HCT116 (cell line): ENCODE measurements around the gene CDC42SE2. TPM values are rescaled to one million over a fixed set of nuclear protein-coding genes. Genes with fewer than 3 reads are reported as not detected.

Experiments
- ATAC-seq: fragments of 200-7000 bp; cut with Tn5 transposase; 2 replicates; pipeline ENCODE4 v1.9.1; 2020; ENCODE audit warnings: mild to moderate bottlenecking, moderate library complexity
- BruUV-seq: library from RNA; stranded (reverse); fragments of 400-500 nt; replicated peaks from 2 replicates; lab custom pipeline; 2021; lab: Mats Ljungman, UMichigan
- CTCF ChIA-PET: fragments of 300-600 bp; sonication (Branson Sonifier 250); formaldehyde crosslinking; loops from one replicate; lab custom pipeline; 2021; ENCODE audit warnings: antibody characterized with exemption; lab: Charles Lee
- POLR2A ChIA-PET: fragments of 300-600, 350-600 bp; sonication (Branson Sonifier 250); formaldehyde crosslinking; loops from one replicate; lab custom pipeline; 2021; ENCODE audit warnings: antibody characterized with exemption; lab: Charles Lee
- RAD21 ChIA-PET, 2 experiments: fragments of 300-600 bp; sonication (Branson Sonifier 250); formaldehyde crosslinking; loops; one replicate each; lab custom pipeline; 2023; ENCODE audit warnings: low total read pairs in 2 of 2; ENCODE audit not compliant: uncharacterized antibody in 2 of 2, unreplicated experiment in 2 of 2, low non-redundant PET in 1 of 2; lab: Charles Lee
- DNase-seq: peaks from one replicate; pipeline ENCODE4 v3.0.0-alpha.2; 2010; ENCODE audit warnings: low read depth, low spot score
- H2AFZ ChIP-seq: fragments of 200-600 bp; shearing (Covaris generic), sonication (generic); 2 replicates; pipeline ENCODE4 v1.6.1; 2017; ENCODE audit warnings: low read depth, mixed run types, mixed read lengths, antibody characterized with exemption, low read length; ENCODE audit not compliant: poor library complexity, severe bottlenecking
- H3K27ac ChIP-seq: 2 replicates; pipeline ENCODE4 v1.5.1; 2012; ENCODE audit warnings: low read depth, low read length
- H3K27me3 ChIP-seq: fragments of 200-600 bp; sonication (generic); 2 replicates; pipeline ENCODE4 v1.6.1; 2016; ENCODE audit warnings: mixed run types, low read length, mixed read lengths; ENCODE audit not compliant: insufficient read depth
- H3K36me3 ChIP-seq, 2 experiments: fragments of 200-500 bp in 1 of 2; fragments of 200-600 bp in 1 of 2; sonication (Bioruptor generic) in 1 of 2; sonication (generic) in 1 of 2; 2 replicates each; pipeline versions ENCODE4 v1.5.1 to v1.6.1; 2014 to 2016; ENCODE audit warnings: low read length in 2 of 2, inconsistent platforms in 1 of 2, mixed read lengths in 1 of 2, mixed run types in 1 of 2; ENCODE audit not compliant: insufficient read depth in 2 of 2, control insufficient read depth in 1 of 2
- H3K4me1 ChIP-seq, 2 experiments: fragments of 200-600 bp in 1 of 2; sonication (generic) in 1 of 2; 2 replicates each; pipeline versions ENCODE4 v1.5.1 to v1.6.1; 2012 to 2017; ENCODE audit warnings: low read length in 2 of 2, inconsistent platforms in 1 of 2, mild to moderate bottlenecking in 1 of 2, mixed read lengths in 1 of 2, mixed run types in 1 of 2, moderate library complexity in 1 of 2; ENCODE audit not compliant: insufficient read depth in 2 of 2, control insufficient read depth in 1 of 2
- H3K4me2 ChIP-seq: fragments of 200-600 bp; sonication (generic); 2 replicates; pipeline ENCODE4 v1.6.1; 2017; ENCODE audit warnings: mixed run types, low read length, mixed read lengths
- H3K4me3 ChIP-seq, 2 experiments: fragments of 200-600 bp in 1 of 2; sonication (generic) in 1 of 2; replicated peaks in 1 of 2; 2 replicates each; pipeline ENCODE4 v1.5.1; 2011 to 2016; ENCODE audit warnings: low read length in 2 of 2, control low read depth in 1 of 2, low read depth in 1 of 2, mild to moderate bottlenecking in 1 of 2, mixed read lengths in 1 of 2, mixed run types in 1 of 2
- H3K79me2 ChIP-seq: fragments of 200-600 bp; sonication (generic); 2 replicates; pipeline ENCODE4 v1.6.1; 2017; ENCODE audit warnings: mild to moderate bottlenecking, mixed run types, low read length, moderate library complexity, mixed read lengths; ENCODE audit not compliant: insufficient read depth
- H3K9ac ChIP-seq: fragments of 200-600 bp; sonication (generic); 2 replicates; pipeline ENCODE4 v1.6.1; 2016; ENCODE audit warnings: low read length, mixed read lengths
- H3K9me2 ChIP-seq: fragments of 200-600 bp; sonication (generic), shearing (Covaris generic); 2 replicates; pipeline ENCODE4 v1.6.1; 2017; ENCODE audit warnings: mixed run types, mild to moderate bottlenecking, moderate library complexity; ENCODE audit not compliant: insufficient read depth
- H3K9me3 ChIP-seq, 2 experiments: fragments of 200-500 bp in 1 of 2; fragments of 200-600 bp in 1 of 2; sonication (Bioruptor generic) in 1 of 2; sonication (generic) in 1 of 2; 2 replicates each; pipeline ENCODE4 v1.6.1; 2014 to 2017; ENCODE audit warnings: low read length in 2 of 2, mixed read lengths in 2 of 2, inconsistent platforms in 1 of 2, low read depth in 1 of 2, mild to moderate bottlenecking in 1 of 2, mixed run types in 1 of 2, moderate library complexity in 1 of 2; ENCODE audit not compliant: control insufficient read depth in 1 of 2, insufficient read depth in 1 of 2
- H4K20me1 ChIP-seq: fragments of 200-600 bp; sonication (generic), shearing (Covaris generic); 2 replicates; pipeline ENCODE4 v1.6.1; 2017; ENCODE audit warnings: mixed run types, mild to moderate bottlenecking, moderate library complexity; ENCODE audit not compliant: insufficient read depth
- CEBPB ChIP-seq: IDR thresholded peaks from 2 replicates; pipeline ENCODE4 v1.6.1; 2012; ENCODE audit warnings: low read depth
- CTCF ChIP-seq, 3 experiments: fragments of 200-600 bp in 1 of 3; sonication (generic) in 1 of 3; IDR thresholded peaks in 2 of 3; conservative IDR thresholded peaks in 1 of 3; 2 replicates each; pipeline ENCODE4 v1.5.1; 2012 to 2017; ENCODE audit warnings: low read depth in 2 of 3, low read length in 2 of 3, antibody characterized with exemption in 1 of 3, borderline replicate concordance in 1 of 3, control low read depth in 1 of 3, mild to moderate bottlenecking in 1 of 3, mixed read lengths in 1 of 3, mixed run types in 1 of 3, moderate library complexity in 1 of 3; ENCODE audit not compliant: insufficient read depth in 1 of 3
- EGR1 ChIP-seq: IDR thresholded peaks from 2 replicates; pipeline ENCODE4 v1.6.1; 2012; ENCODE audit warnings: low read depth
- EZH2 ChIP-seq: fragments of 200-600 bp; sonication (generic); IDR thresholded peaks from 2 replicates; pipeline ENCODE4 v1.6.1; 2017; ENCODE audit warnings: antibody characterized with exemption, mixed run types
- EZH2phosphoT487 ChIP-seq: fragments of 200-600 bp; IDR thresholded peaks from 2 replicates; pipeline ENCODE4 v1.6.1; 2018; ENCODE audit warnings: antibody characterized with exemption, borderline replicate concordance
- JUND ChIP-seq: IDR thresholded peaks from 2 replicates; pipeline ENCODE4 v1.6.1; 2012
- SP1 ChIP-seq: IDR thresholded peaks from 2 replicates; pipeline ENCODE4 v1.6.1; 2012; ENCODE audit warnings: low read depth
- intact Hi-C: fragments of 100-400 bp; cut with micrococcal nuclease; formaldehyde crosslinking; loops from 2 replicates; pipeline ENCODE4 v1.10.0; 2022
- total RNA-seq: library from RNA; stranded (reverse); gene quantifications from one replicate; pipeline ENCODE4 v1.2.1, GENCODE V29; 2021; ENCODE audit not compliant: unreplicated experiment

Gene CDC42SE2
- total RNA-seq, 1 experiment from 2014 or later = 27.0 TPM

- TF ChIP-seq EZH2phosphoT487 (no peak), CTCF (IDR thresholded peaks at IDR 0.05 in 2 of 3, conservative IDR thresholded peaks at IDR 0.05 in 1 of 3; ENCODE audit: borderline replicate concordance in 1 of 3, insufficient read depth in 1 of 3, low read depth in 2 of 3, low read length in 2 of 3) (no peak), EGR1 (no peak)
- Histone ChIP-seq H3K4me1 (no peaks in the 10 kb centered on the region), H3K9me3 (no peaks in the 10 kb centered on the region), H3K4me2 (no peak overlapping the region), H3K9ac (no peak overlapping the region), H3K36me3 (no peaks in the 10 kb centered on the region), H3K79me2 (no peaks in the 10 kb centered on the region), H4K20me1 (no peaks in the 10 kb centered on the region), H3K27me3 (no peaks in the 10 kb centered on the region), H2AFZ (no peak overlapping the region), H3K4me3 (no peak overlapping the region), H3K27ac (no peak overlapping the region), H3K9me2 (no peaks in the 10 kb centered on the region)
- ATAC-seq (no peak), DNase-seq (no peak)
- intact Hi-C loops = no loop called here
- ChIA-PET CTCF (no interaction called here), POLR2A (no interaction called here), RAD21 (no interaction called here)
- BruUV-seq = no TSS peak
Observed at GRCh38 chr5:131226899-131227298, 37.0 kb upstream of the CDC42SE2 start.

GRCh38 chr5:131228646-131229045 lies 35.2 kb upstream of the CDC42SE2 start:
- H4K20me1 ChIP-seq = no peaks in the 10 kb centered on the region
- no peaks in the 10 kb centered on the region for H3K9me2 ChIP-seq
- H2AFZ ChIP-seq = no peak overlapping the region
- H3K9me3 ChIP-seq = no peaks in the 10 kb centered on the region
- no peaks in the 10 kb centered on the region for H3K36me3 ChIP-seq
- no peak for DNase-seq
- no peaks in the 10 kb centered on the region for H3K4me1 ChIP-seq
- intact Hi-C loops = no loop called here
- no peaks in the 10 kb centered on the region for H3K27me3 ChIP-seq
- RAD21 ChIA-PET = no interaction called here
- no peak overlapping the region for H3K4me3 ChIP-seq
- H3K79me2 ChIP-seq = no peaks in the 10 kb centered on the region
- no peak overlapping the region for H3K9ac ChIP-seq
- POLR2A ChIA-PET = no interaction called here
- no TSS peak for BruUV-seq
- no peak overlapping the region for H3K4me2 ChIP-seq
- CTCF ChIA-PET = no interaction called here
- H3K27ac ChIP-seq = no peak overlapping the region
- TF ChIP-seq JUND (no peak), EZH2 (no peak), CEBPB (no peak), SP1 (no peak)
- TF ChIP-seq, all 23 proteins: peak for 0
- ATAC-seq = no peak
